ENCODE measurements around the gene ZCCHC7. TPM values are rescaled to one million over a fixed set of nuclear protein-coding genes. Genes with fewer than 3 reads are reported as not detected.

The ZCCHC7 gene
- total and polyA plus RNA-seq, 10 of the 15 experiments (the other 5 are each of a cell fraction or from before 2014, with no cell fraction given): 42.9 to 178 (median 53.3) TPM

- TF ChIP-seq ATF2 (IDR thresholded peaks at IDR 0.05; ENCODE audit: low read length) (no peak), SREBF2 (IDR thresholded peaks at IDR 0.05; ENCODE audit: low read length) (no peak), SMAD5 (IDR thresholded peaks at IDR 0.05; ENCODE audit: low read depth) (no peak), TBL1XR1 (IDR thresholded peaks at IDR 0.05; ENCODE audit: low read depth, low read length) (no peak)
Measured at GRCh38 chr9:37155601-37156000, 35.2 kb downstream of the ZCCHC7 start (continued).

GRCh38 chr9:37156205-37156604 lies 35.8 kb downstream of the ZCCHC7 start:
- ChIA-PET CTCF (interaction anchor here (1.1 kb wide), 1 partner anchor 9 kb away, joined by 3 read pairs; no protein-coding TSS in a partner anchor), RAD21 (ENCODE audit: unreplicated experiment) (interaction anchor here (1.2 kb wide), 2 partner anchors 10 to 74 kb away, joined by 3 to 4 read pairs; no protein-coding TSS in a partner anchor), SMC1A (ENCODE audit: uncharacterized antibody, unreplicated experiment) (interaction anchor here (1.0 to 1.8 kb wide), 3 partner anchors 9 to 18 kb away, joined by 3 to 9 read pairs (median 4); no protein-coding TSS in a partner anchor), POLR2A (interaction anchor here (0.6 to 1.6 kb wide), 2 partner anchors 15 to 26 kb away, joined by 6 to 7 read pairs; no protein-coding TSS in a partner anchor)
- H3K9me3 ChIP-seq (replicated peaks; ENCODE audit: control insufficient read depth, insufficient read depth, low read length): peaks cover 3% of the 10 kb centered on the region; the same call in 2 of the 3 replicates
- intact Hi-C loops (cut with micrococcal nuclease; ENCODE audit: unreplicated experiment) (no loop called here), in situ Hi-C loops (cut with MboI) (no loop called here)
- peaks cover 8% of the 10 kb centered on the region; the same call in 1 of the 2 replicates for H3K4me1 ChIP-seq (ENCODE audit: control insufficient read depth, insufficient read depth, low read length)
- H3K27ac ChIP-seq (ENCODE audit: control insufficient read depth, insufficient read depth): no peak overlapping the region
- DNase-seq (ENCODE audit: low read depth, low spot score) (no peak), ATAC-seq (no peak), FAIRE-seq (no peak)
- no TSS peak for BruUV-seq (replicated peaks)
- 94% methylated on average over 6 of the region's 6 CpGs for WGBS (ENCODE audit: insufficient coverage, insufficient replicate concordance, low lambda C conversion rate, missing lambda C conversion rate)
- no peak overlapping the region for H2AFZ ChIP-seq (ENCODE audit: control insufficient read depth, low read depth, low read length)
- H3K79me2 ChIP-seq (ENCODE audit: control insufficient read depth, insufficient read depth, low read length): peaks cover 42% of the 10 kb centered on the region
- H3K4me2 ChIP-seq (ENCODE audit: control insufficient read depth, insufficient read depth): no peak overlapping the region
- no peak overlapping the region for H3K9ac ChIP-seq (ENCODE audit: control insufficient read depth, insufficient read depth, low read length)
- H3K27me3 ChIP-seq (replicated peaks in 1 of 2; ENCODE audit: control insufficient read depth in 2 of 2, insufficient read depth in 2 of 2, low read length in 1 of 2): no peaks in the 10 kb centered on the region
- peaks cover 5 to 20% of the 10 kb centered on the region in 2 experiments; a peak in 3 of 4 replicates for H3K36me3 ChIP-seq (ENCODE audit: control insufficient read depth in 2 of 2, insufficient read depth in 2 of 2, low read length in 1 of 2)
- no peaks in the 10 kb centered on the region for H4K20me1 ChIP-seq (ENCODE audit: control insufficient read depth, insufficient read depth)
- no peak overlapping the region for H3K4me3 ChIP-seq
- TF ChIP-seq DPF2 (IDR thresholded peaks at IDR 0.05): no peak
- no peak for TF ChIP-seq NR2C2 (IDR thresholded peaks at IDR 0.05; ENCODE audit: borderline replicate concordance, control insufficient read depth, insufficient read length, low read depth)
- no peak for TF ChIP-seq IKZF2 (IDR thresholded peaks at IDR 0.05)
- no peak for TF ChIP-seq SMC3 (IDR thresholded peaks at IDR 0.05; ENCODE audit: borderline replicate concordance, low read length)
- TF ChIP-seq SMAD1 (IDR thresholded peaks at IDR 0.05; ENCODE audit: low read depth, partially characterized antibody): no peak
- TF ChIP-seq MLLT1 (IDR thresholded peaks at IDR 0.05): no peak
- no peak for TF ChIP-seq NRF1 (conservative IDR thresholded peaks at IDR 0.05; ENCODE audit: low read depth, low read length)
- no peak for TF ChIP-seq BCL3 (IDR thresholded peaks at IDR 0.05; ENCODE audit: borderline replicate concordance, insufficient read depth, low read depth, low read length, poor library complexity, severe bottlenecking)
- no peak for TF ChIP-seq NFIC (IDR thresholded peaks at IDR 0.05; ENCODE audit: low read depth, low read length)
- no peak for TF ChIP-seq EP300 (IDR thresholded peaks at IDR 0.05; ENCODE audit: borderline replicate concordance in 1 of 2, control insufficient read depth in 1 of 2, low read depth in 2 of 2, low read length in 2 of 2)
- no peak for TF ChIP-seq ATF3 (IDR thresholded peaks at IDR 0.05; ENCODE audit: borderline replicate concordance, extremely low read depth, low read depth, low read length)
- no peak for TF ChIP-seq JUND (IDR thresholded peaks at IDR 0.05; ENCODE audit: low read depth, low read length)
- no peak for TF ChIP-seq TBL1XR1 (IDR thresholded peaks at IDR 0.05; ENCODE audit: low read depth, low read length)
- no peak for TF ChIP-seq BRCA1 (IDR thresholded peaks at IDR 0.05; ENCODE audit: low read depth, low read length)
- no peak for TF ChIP-seq GABPA (IDR thresholded peaks at IDR 0.05; ENCODE audit: low read depth)
- no peak for TF ChIP-seq YY1 (IDR thresholded peaks at IDR 0.05; ENCODE audit: low read depth, low read length)

Data from GM12878 (cell line).